ENCODE data around the gene CD59. TPM values are rescaled to one million over a fixed set of nuclear protein-coding genes. Genes with fewer than 3 reads are reported as not detected.
A peak's percentile ranks its signal among the peaks of the same experiment; 100 is the strongest.
"Not testable (repeated sequence)": the region's sequence is repeated elsewhere in the genome, so short reads cannot be mapped to it uniquely, and the experiment has no call there.

CD59 gene
- total RNA-seq, 4 donors from 2014 or later: 309 to 520 (median 422) TPM

DNA sequence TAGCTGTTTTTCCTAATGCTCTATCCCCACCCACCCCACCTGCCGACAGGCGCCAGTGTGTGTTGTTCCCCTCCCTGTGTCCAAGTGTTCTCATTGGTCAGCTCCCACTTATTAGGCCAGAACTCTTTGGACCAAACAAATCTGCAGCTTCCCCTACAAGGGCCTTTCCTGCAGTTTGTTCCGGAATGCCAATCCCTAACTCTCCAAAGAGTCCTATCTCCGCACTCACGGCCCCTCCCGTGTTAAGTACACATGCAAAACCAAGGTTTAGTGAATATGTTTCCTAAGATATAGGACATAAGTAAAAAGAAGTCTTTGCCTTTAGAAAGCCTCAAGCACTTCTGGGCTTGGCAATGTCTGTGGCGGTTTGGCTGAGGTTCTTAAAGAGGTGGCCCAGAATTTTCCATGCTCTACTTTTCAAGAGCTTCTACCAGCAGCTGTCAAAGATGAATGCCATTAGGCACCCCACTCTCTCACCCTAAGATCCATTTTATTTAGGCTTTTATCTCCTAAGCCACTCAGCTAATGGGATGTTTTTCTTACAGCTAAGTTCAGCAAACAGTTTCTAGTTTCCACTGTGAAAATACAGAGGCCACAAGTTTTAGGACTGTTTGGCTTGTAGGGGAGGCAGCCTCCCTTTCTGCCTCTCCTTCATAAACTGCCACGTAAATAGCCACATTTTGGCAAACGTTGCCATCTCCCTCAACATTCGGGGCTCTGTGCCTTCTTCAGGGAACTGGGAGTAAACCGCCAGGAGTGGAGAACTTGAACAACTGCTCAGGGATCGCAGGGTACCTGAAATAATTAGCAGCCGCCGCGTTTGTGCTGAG lies 1.6 kb downstream of the CD59 start:
- Histone ChIP-seq H3K36me3 (peaks cover 5% of the 10 kb centered on the region), H3K27me3 (no peaks in the 10 kb centered on the region), H3K27ac (peak overlapping the region; percentile 99), H3K4me3 (peak overlapping the region; percentile 89), H3K4me1 (peaks cover 61% of the 10 kb centered on the region), H3K9me3 (no peaks in the 10 kb centered on the region)
- TF ChIP-seq EP300 (IDR thresholded peaks at IDR 0.05) (no peak), POLR2A (IDR thresholded peaks at IDR 0.05) (no peak), POLR2AphosphoS5 (IDR thresholded peaks at IDR 0.05) (no peak)
- TF ChIP-seq, protein P1, sequence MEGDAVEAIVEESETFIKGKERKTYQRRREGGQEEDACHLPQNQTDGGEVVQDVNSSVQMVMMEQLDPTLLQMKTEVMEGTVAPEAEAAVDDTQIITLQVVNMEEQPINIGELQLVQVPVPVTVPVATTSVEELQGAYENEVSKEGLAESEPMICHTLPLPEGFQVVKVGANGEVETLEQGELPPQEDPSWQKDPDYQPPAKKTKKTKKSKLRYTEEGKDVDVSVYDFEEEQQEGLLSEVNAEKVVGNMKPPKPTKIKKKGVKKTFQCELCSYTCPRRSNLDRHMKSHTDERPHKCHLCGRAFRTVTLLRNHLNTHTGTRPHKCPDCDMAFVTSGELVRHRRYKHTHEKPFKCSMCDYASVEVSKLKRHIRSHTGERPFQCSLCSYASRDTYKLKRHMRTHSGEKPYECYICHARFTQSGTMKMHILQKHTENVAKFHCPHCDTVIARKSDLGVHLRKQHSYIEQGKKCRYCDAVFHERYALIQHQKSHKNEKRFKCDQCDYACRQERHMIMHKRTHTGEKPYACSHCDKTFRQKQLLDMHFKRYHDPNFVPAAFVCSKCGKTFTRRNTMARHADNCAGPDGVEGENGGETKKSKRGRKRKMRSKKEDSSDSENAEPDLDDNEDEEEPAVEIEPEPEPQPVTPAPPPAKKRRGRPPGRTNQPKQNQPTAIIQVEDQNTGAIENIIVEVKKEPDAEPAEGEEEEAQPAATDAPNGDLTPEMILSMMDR (IDR thresholded peaks at IDR 0.05): no peak
- DNase-seq (ENCODE audit: low spot score in 2 of 2): peak; percentile 73 to 83
- WGBS: 13% methylated on average over 15 of the region's 15 CpGs

DNA sequence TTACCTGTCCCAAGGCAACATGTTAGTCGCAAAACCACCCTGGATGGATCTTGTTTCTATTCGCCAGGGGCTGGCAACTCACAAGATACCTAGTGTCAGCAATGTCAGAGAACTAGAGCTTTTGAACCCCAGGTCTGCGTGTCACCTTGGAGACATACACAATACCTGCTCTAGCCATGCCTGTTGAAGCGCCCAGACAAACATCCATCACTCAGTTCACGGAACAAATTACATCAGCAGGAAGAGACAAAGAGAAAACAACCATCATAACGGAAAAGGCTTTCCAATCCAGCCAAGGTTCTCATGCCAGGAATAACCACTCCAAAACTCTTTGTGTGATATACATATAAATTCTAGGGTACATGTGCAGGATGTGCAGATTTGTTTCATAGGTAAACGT lies 2.2 kb downstream of the CD59 start:
- peak overlapping the region; percentile 99 for H3K27ac ChIP-seq

DNA sequence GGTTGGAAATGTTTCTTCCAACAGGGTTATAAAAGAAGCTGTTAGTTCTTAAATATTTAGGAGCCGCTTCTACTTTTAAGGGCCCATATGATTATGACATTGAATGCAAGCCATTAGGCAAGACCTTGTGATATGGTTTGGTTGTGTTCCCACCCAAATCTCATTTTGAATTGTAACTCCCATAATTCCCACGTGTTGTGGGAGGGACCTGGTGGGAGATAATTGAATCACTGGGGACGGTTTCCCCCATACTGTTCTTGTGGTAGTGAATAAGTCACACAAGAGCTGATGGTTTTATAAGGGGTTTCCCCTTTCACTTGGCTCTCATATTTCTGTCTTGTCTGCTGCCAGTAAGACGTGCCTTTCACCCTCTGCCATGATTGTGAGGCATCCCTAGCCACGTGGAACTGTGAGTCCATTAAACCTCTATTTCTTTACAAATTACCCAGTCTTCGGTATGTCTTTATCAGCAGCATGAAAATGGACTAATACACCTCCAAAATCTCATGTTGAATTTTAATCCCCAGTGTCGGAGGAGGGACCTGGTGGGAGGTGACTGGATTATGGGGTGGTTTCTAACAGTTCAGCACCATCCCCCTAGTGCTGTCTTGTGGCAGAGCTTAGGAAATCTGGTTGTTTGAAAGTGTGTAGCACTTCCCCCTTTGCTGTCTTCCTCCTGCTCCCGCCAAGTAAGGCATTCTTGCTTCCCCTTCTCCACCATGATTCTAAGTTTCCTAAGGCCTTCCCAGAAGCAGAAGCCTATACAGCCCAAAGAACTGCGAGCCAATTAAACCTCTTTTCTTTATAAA lies 4.3 kb downstream of the CD59 start:
- Histone ChIP-seq H3K27ac (no peak overlapping the region), H3K4me3 (peak overlapping the region; percentile 7), H3K4me1 (peaks cover 68% of the 10 kb centered on the region), H3K36me3 (peaks cover 5% of the 10 kb centered on the region), H3K9me3 (no peaks in the 10 kb centered on the region), H3K27me3 (no peaks in the 10 kb centered on the region)
- TF ChIP-seq POLR2A (IDR thresholded peaks at IDR 0.05) (no peak), EP300 (IDR thresholded peaks at IDR 0.05) (no peak), POLR2AphosphoS5 (IDR thresholded peaks at IDR 0.05) (no peak)
- TF ChIP-seq, protein P1 (IDR thresholded peaks at IDR 0.05): no peak
- WGBS: 58% methylated on average over 9 of the region's 9 CpGs
- DNase-seq (ENCODE audit: low spot score in 2 of 2): no peak

More for the DNA sequence above, 2.2 kb downstream of the CD59 start:
- 47% methylated on average over 7 of the region's 7 CpGs for WGBS
- Histone ChIP-seq H3K4me3 (peak overlapping the region; percentile 89), H3K9me3 (no peaks in the 10 kb centered on the region), H3K36me3 (peaks cover 5% of the 10 kb centered on the region), H3K4me1 (peaks cover 68% of the 10 kb centered on the region), H3K27me3 (no peaks in the 10 kb centered on the region)
- TF ChIP-seq, protein P1 (IDR thresholded peaks at IDR 0.05): no peak
- no peak for DNase-seq (ENCODE audit: low spot score in 2 of 2)

- 66% methylated on average over 7 of the region's 7 CpGs for WGBS
- no peak for DNase-seq (ENCODE audit: low spot score in 2 of 2)
Measured at GRCh38 chr11:33730716-33731115, 5.5 kb downstream of the CD59 start.

GRCh38 chr11:33729072-33729664 lies 7.1 kb downstream of the CD59 start:
- 69% methylated on average over 5 of the region's 5 CpGs for WGBS
- not testable (repeated sequence) for H3K27ac ChIP-seq; DNase-seq (ENCODE audit: low spot score in 2 of 2); H3K27me3 ChIP-seq; H3K4me3 ChIP-seq; H3K9me3 ChIP-seq; H3K36me3 ChIP-seq
- peaks cover 85% of the 10 kb centered on the region for H3K4me1 ChIP-seq

More at GRCh38 chr11:33730716-33731115, 5.5 kb downstream of the CD59 start:
- TF ChIP-seq, protein P1 (IDR thresholded peaks at IDR 0.05): no peak
- TF ChIP-seq POLR2AphosphoS5 (IDR thresholded peaks at IDR 0.05): no peak
- no peak for TF ChIP-seq POLR2A (IDR thresholded peaks at IDR 0.05)
- TF ChIP-seq EP300 (IDR thresholded peaks at IDR 0.05): no peak
- Histone ChIP-seq H3K36me3 (peaks cover 5% of the 10 kb centered on the region), H3K4me3 (peak overlapping the region; percentile 5), H3K27ac (no peak overlapping the region), H3K4me1 (peaks cover 75% of the 10 kb centered on the region), H3K27me3 (no peaks in the 10 kb centered on the region), H3K9me3 (no peaks in the 10 kb centered on the region)

- peaks cover 85% of the 10 kb centered on the region for H3K4me1 ChIP-seq
- H3K4me3 ChIP-seq; H3K9me3 ChIP-seq; H3K27me3 ChIP-seq; H3K27ac ChIP-seq; H3K36me3 ChIP-seq; DNase-seq (ENCODE audit: low spot score in 2 of 2): not testable (repeated sequence)
- WGBS: 55% methylated on average over 1 of the region's 1 CpG
Measured at GRCh38 chr11:33727539-33727938, 8.7 kb downstream of the CD59 start.

Measured in suprapubic skin (tissue), 4 donors.